DOHH2 (cell line): ENCODE measurements around the gene PLA2G2E.

Experiments
- EZH2phosphoT487 ChIP-seq: fragments of 200-600 bp; sonication (generic); IDR thresholded peaks from 2 replicates; pipeline ENCODE4 v1.6.1; 2017; ENCODE audit warnings: borderline replicate concordance, mild to moderate bottlenecking, antibody characterized with exemption, low read length, moderate library complexity, mixed read lengths
- TF ChIP-seq, protein P1 (sequence below): fragments of 200-600 bp; sonication (generic); IDR thresholded peaks from one replicate; pipeline ENCODE4 v1.5.1; 2014; ENCODE audit warnings: antibody characterized with exemption, mild to moderate bottlenecking, low read depth, low read length; ENCODE audit not compliant: poor library complexity, severe bottlenecking

DNA sequence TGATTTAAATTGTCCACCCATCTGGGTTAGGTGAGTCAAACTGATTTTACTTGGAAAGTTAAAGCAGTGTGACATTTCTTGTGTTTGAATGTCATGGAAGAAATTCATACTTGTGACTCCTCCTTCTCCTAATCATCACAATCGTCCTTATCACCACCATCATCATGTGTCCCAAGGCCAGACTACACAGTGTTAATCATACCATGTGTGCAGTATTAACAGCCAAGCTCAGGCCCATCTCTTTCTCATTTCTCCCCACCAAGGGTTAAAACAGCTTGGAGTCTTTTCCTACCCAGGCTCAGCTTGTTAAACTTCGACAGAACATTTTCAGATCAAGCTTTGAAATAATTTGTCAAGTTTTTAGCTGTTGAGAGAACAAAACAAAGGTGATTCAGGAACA lies 22.5 kb upstream of the PLA2G2E start:
- no peak for TF ChIP-seq EZH2phosphoT487
- TF ChIP-seq, protein P1, sequence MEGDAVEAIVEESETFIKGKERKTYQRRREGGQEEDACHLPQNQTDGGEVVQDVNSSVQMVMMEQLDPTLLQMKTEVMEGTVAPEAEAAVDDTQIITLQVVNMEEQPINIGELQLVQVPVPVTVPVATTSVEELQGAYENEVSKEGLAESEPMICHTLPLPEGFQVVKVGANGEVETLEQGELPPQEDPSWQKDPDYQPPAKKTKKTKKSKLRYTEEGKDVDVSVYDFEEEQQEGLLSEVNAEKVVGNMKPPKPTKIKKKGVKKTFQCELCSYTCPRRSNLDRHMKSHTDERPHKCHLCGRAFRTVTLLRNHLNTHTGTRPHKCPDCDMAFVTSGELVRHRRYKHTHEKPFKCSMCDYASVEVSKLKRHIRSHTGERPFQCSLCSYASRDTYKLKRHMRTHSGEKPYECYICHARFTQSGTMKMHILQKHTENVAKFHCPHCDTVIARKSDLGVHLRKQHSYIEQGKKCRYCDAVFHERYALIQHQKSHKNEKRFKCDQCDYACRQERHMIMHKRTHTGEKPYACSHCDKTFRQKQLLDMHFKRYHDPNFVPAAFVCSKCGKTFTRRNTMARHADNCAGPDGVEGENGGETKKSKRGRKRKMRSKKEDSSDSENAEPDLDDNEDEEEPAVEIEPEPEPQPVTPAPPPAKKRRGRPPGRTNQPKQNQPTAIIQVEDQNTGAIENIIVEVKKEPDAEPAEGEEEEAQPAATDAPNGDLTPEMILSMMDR: no peak
